ENCODE data around the gene FRG2C. TPM values are rescaled to one million over a fixed set of nuclear protein-coding genes. Genes with fewer than 3 reads are reported as not detected.
"Not testable (repeated sequence)": the region's sequence is repeated elsewhere in the genome, so short reads cannot be mapped to it uniquely, and the experiment has no call there.

The FRG2C gene
- total RNA-seq (2013): not detected
- polyA plus RNA-seq: not detected
- polyA minus RNA-seq: not detected in 2 replicates
- 0 to 0.58 (median 0) reads per million in 11 experiments for total RNA-seq

GRCh38 chr3:75664028-75664427 lies at the start of gene FRG2C:
Gene FRG2C (plus strand): TSS chr3:75664328. CDS start chr3:75664380, 52 bp downstream.
- H2AFZ ChIP-seq (ENCODE audit: insufficient read depth, low read depth, low read length, poor library complexity, severe bottlenecking); H3K36me3 ChIP-seq (replicated peaks in 1 of 2; ENCODE audit: control insufficient read depth in 1 of 2, insufficient read depth in 2 of 2, low read length in 2 of 2); H4K20me1 ChIP-seq (ENCODE audit: insufficient read depth, low read length); H3K36me3 Mint-ChIP-seq; H3K79me2 ChIP-seq (ENCODE audit: insufficient read depth, low read length); H3K4me3 ChIP-seq (replicated peaks in 1 of 3; ENCODE audit: low read depth in 2 of 3, low read length in 3 of 3); H3K4me1 ChIP-seq (ENCODE audit: control insufficient read depth in 1 of 2, insufficient read depth in 2 of 2, low read length in 2 of 2); H3K4me2 ChIP-seq (replicated peaks; ENCODE audit: extremely low read depth, low read length, poor library complexity, severe bottlenecking); DNase-seq; H3K4me3 Mint-ChIP-seq; H3K27ac Mint-ChIP-seq; H3K4me1 Mint-ChIP-seq; H3K9ac ChIP-seq (ENCODE audit: insufficient read depth, low read length, poor library complexity, severe bottlenecking); intact Hi-C loops (cut with micrococcal nuclease); H3K27ac ChIP-seq (ENCODE audit: low read depth in 1 of 2, low read length in 2 of 2): not testable (repeated sequence)
- peaks cover 3 to 23% (median 15%) of the 10 kb centered on the region in 7 donors for H3K9me3 Mint-ChIP-seq
- Histone ChIP-seq H3K9me3 (replicated peaks in 1 of 2; ENCODE audit: control insufficient read depth in 1 of 2, insufficient read depth in 1 of 2, low read length in 2 of 2) (peaks cover 13 to 17% of the 10 kb centered on the region in 2 donors), H3K27me3 (ENCODE audit: control insufficient read depth in 2 of 2, insufficient read depth in 2 of 2, low read length in 2 of 2) (peaks cover 2 to 21% of the 10 kb centered on the region in 2 donors)
- peaks cover 27 to 53% (median 44%) of the 10 kb centered on the region in 3 donors for H3K27me3 Mint-ChIP-seq (ENCODE audit: low read depth in 3 of 3)
- 88% methylated on average over 5 of the region's 9 CpGs for WGBS (ENCODE audit: insufficient coverage)

- H3K4me1 Mint-ChIP-seq; H3K9me3 ChIP-seq (replicated peaks in 1 of 2; ENCODE audit: control insufficient read depth in 1 of 2, insufficient read depth in 1 of 2, low read length in 2 of 2); intact Hi-C loops (cut with micrococcal nuclease); H3K9me3 Mint-ChIP-seq; H3K9ac ChIP-seq (ENCODE audit: insufficient read depth, low read length, poor library complexity, severe bottlenecking); DNase-seq; H3K36me3 ChIP-seq (replicated peaks in 1 of 2; ENCODE audit: control insufficient read depth in 1 of 2, insufficient read depth in 2 of 2, low read length in 2 of 2); H3K4me1 ChIP-seq (ENCODE audit: control insufficient read depth in 1 of 2, insufficient read depth in 2 of 2, low read length in 2 of 2); H3K4me3 ChIP-seq (replicated peaks in 1 of 3; ENCODE audit: low read depth in 2 of 3, low read length in 3 of 3); H3K27ac ChIP-seq (ENCODE audit: low read depth in 1 of 2, low read length in 2 of 2); H3K4me2 ChIP-seq (replicated peaks; ENCODE audit: extremely low read depth, low read length, poor library complexity, severe bottlenecking); H4K20me1 ChIP-seq (ENCODE audit: insufficient read depth, low read length); H3K36me3 Mint-ChIP-seq; H3K79me2 ChIP-seq (ENCODE audit: insufficient read depth, low read length); H3K27ac Mint-ChIP-seq; H2AFZ ChIP-seq (ENCODE audit: insufficient read depth, low read depth, low read length, poor library complexity, severe bottlenecking): not testable (repeated sequence)
- H3K4me3 Mint-ChIP-seq: peak overlapping the region in 1 of 2 donors; percentile 71
- H3K27me3 ChIP-seq (ENCODE audit: control insufficient read depth in 2 of 2, insufficient read depth in 2 of 2, low read length in 2 of 2): peaks cover 0 to 22% of the 10 kb centered on the region in 2 donors
- 10% methylated on average over 24 of the region's 43 CpGs for WGBS (ENCODE audit: insufficient coverage)
- peaks cover 28 to 48% (median 48%) of the 10 kb centered on the region in 3 donors for H3K27me3 Mint-ChIP-seq (ENCODE audit: low read depth in 3 of 3)
Observed at GRCh38 chr3:75618666-75619305, 45.3 kb upstream of the FRG2C start.

- H3K27me3 ChIP-seq (ENCODE audit: control insufficient read depth in 2 of 2, insufficient read depth in 2 of 2, low read length in 2 of 2): peaks cover 0 to 22% of the 10 kb centered on the region in 2 donors
- H4K20me1 ChIP-seq (ENCODE audit: insufficient read depth, low read length); H3K27ac ChIP-seq (ENCODE audit: low read depth in 1 of 2, low read length in 2 of 2); H3K27ac Mint-ChIP-seq; H3K79me2 ChIP-seq (ENCODE audit: insufficient read depth, low read length); H3K9me3 Mint-ChIP-seq; H3K4me1 Mint-ChIP-seq; H3K4me1 ChIP-seq (ENCODE audit: control insufficient read depth in 1 of 2, insufficient read depth in 2 of 2, low read length in 2 of 2); H3K36me3 Mint-ChIP-seq; H2AFZ ChIP-seq (ENCODE audit: insufficient read depth, low read depth, low read length, poor library complexity, severe bottlenecking); H3K4me3 ChIP-seq (replicated peaks in 1 of 3; ENCODE audit: low read depth in 2 of 3, low read length in 3 of 3); H3K9me3 ChIP-seq (replicated peaks in 1 of 2; ENCODE audit: control insufficient read depth in 1 of 2, insufficient read depth in 1 of 2, low read length in 2 of 2); DNase-seq; H3K36me3 ChIP-seq (replicated peaks in 1 of 2; ENCODE audit: control insufficient read depth in 1 of 2, insufficient read depth in 2 of 2, low read length in 2 of 2); H3K9ac ChIP-seq (ENCODE audit: insufficient read depth, low read length, poor library complexity, severe bottlenecking); intact Hi-C loops (cut with micrococcal nuclease); H3K4me2 ChIP-seq (replicated peaks; ENCODE audit: extremely low read depth, low read length, poor library complexity, severe bottlenecking): not testable (repeated sequence)
- Mint-ChIP-seq H3K4me3 (peak overlapping the region in 1 of 2 donors; percentile 60), H3K27me3 (ENCODE audit: low read depth in 3 of 3) (peaks cover 28 to 48% (median 48%) of the 10 kb centered on the region in 3 donors)
- 2% methylated on average over 45 of the region's 52 CpGs for whole genome bisulfite sequencing (ENCODE audit: insufficient coverage)
Observed at GRCh38 chr3:75619481-75620031, 44.6 kb upstream of the FRG2C start.

GRCh38 chr3:75621772-75622171 lies 42.4 kb upstream of the FRG2C start:
- H2AFZ ChIP-seq (ENCODE audit: insufficient read depth, low read depth, low read length, poor library complexity, severe bottlenecking); H3K4me1 Mint-ChIP-seq; H3K79me2 ChIP-seq (ENCODE audit: insufficient read depth, low read length); H3K4me1 ChIP-seq (ENCODE audit: control insufficient read depth in 1 of 2, insufficient read depth in 2 of 2, low read length in 2 of 2); H3K9me3 Mint-ChIP-seq; H3K9me3 ChIP-seq (replicated peaks in 1 of 2; ENCODE audit: control insufficient read depth in 1 of 2, insufficient read depth in 1 of 2, low read length in 2 of 2); intact Hi-C loops (cut with micrococcal nuclease); H3K4me3 ChIP-seq (replicated peaks in 1 of 3; ENCODE audit: low read depth in 2 of 3, low read length in 3 of 3); DNase-seq; H3K9ac ChIP-seq (ENCODE audit: insufficient read depth, low read length, poor library complexity, severe bottlenecking); H3K4me3 Mint-ChIP-seq; H3K36me3 ChIP-seq (replicated peaks in 1 of 2; ENCODE audit: control insufficient read depth in 1 of 2, insufficient read depth in 2 of 2, low read length in 2 of 2); H3K27ac Mint-ChIP-seq; H4K20me1 ChIP-seq (ENCODE audit: insufficient read depth, low read length); H3K27ac ChIP-seq (ENCODE audit: low read depth in 1 of 2, low read length in 2 of 2); H3K36me3 Mint-ChIP-seq; H3K4me2 ChIP-seq (replicated peaks; ENCODE audit: extremely low read depth, low read length, poor library complexity, severe bottlenecking): not testable (repeated sequence)
- 20% methylated on average over 9 of the region's 10 CpGs for WGBS (ENCODE audit: insufficient coverage)
- peaks cover 28 to 46% (median 45%) of the 10 kb centered on the region in 3 donors for H3K27me3 Mint-ChIP-seq (ENCODE audit: low read depth in 3 of 3)
- peaks cover 0 to 22% of the 10 kb centered on the region in 2 donors for H3K27me3 ChIP-seq (ENCODE audit: control insufficient read depth in 2 of 2, insufficient read depth in 2 of 2, low read length in 2 of 2)
